HG02840 (cell line): ENCODE results near the gene CLSTN2.

Experiments used
- ATAC-seq: cut with Tn5 transposase; IDR thresholded peaks from one replicate; pipeline ENCODE4 v1.9.1; 2021; ENCODE audit warnings: mild to moderate bottlenecking, moderate library complexity, moderate number of reproducible peaks; ENCODE audit not compliant: unreplicated experiment, low FRiP score

The CLSTN2 gene

GRCh38 chr3:139940622-139941021 is 5.6 kb downstream of the CLSTN2 start:
- no peak for ATAC-seq

GRCh38 chr3:139941580-139941979 is 6.6 kb downstream of the CLSTN2 start:
- ATAC-seq, result no peak

GRCh38 chr3:139944256-139944910 is 9.4 kb downstream of the CLSTN2 start:
- no peak for ATAC-seq

- ATAC-seq, result no peak
Measured at GRCh38 chr3:139945386-139945785, 10.4 kb downstream of the CLSTN2 start.

- ATAC-seq, result no peak
Measured at GRCh38 chr3:139945942-139946341, 11.0 kb downstream of the CLSTN2 start.

- no peak for ATAC-seq
Measured at GRCh38 chr3:139948467-139948866, 13.5 kb downstream of the CLSTN2 start.

GRCh38 chr3:139948898-139949297 is 13.9 kb downstream of the CLSTN2 start:
- ATAC-seq, result no peak

- ATAC-seq, result no peak
Measured at GRCh38 chr3:139953131-139953910, 18.3 kb downstream of the CLSTN2 start.

- ATAC-seq, result no peak
Measured at GRCh38 chr3:139954146-139954860, 19.3 kb downstream of the CLSTN2 start.

- ATAC-seq, result no peak
Measured at GRCh38 chr3:139957844-139958243, 22.9 kb downstream of the CLSTN2 start.

- ATAC-seq, result no peak
Measured at GRCh38 chr3:139969386-139969785, 34.4 kb downstream of the CLSTN2 start.

GRCh38 chr3:139970526-139970925 is 35.5 kb downstream of the CLSTN2 start:
- no peak for ATAC-seq

GRCh38 chr3:139974809-139975425 is 39.9 kb downstream of the CLSTN2 start:
- ATAC-seq, result no peak

- no peak for ATAC-seq
Measured at GRCh38 chr3:139975594-139976365, 40.8 kb downstream of the CLSTN2 start.

- ATAC-seq, result no peak
Measured at GRCh38 chr3:139978966-139979365, 44.0 kb downstream of the CLSTN2 start.

- no peak for ATAC-seq
Measured at GRCh38 chr3:139979991-139980390, 45.0 kb downstream of the CLSTN2 start.

- no peak for ATAC-seq
Measured at GRCh38 chr3:139982404-139982803, 47.4 kb downstream of the CLSTN2 start.

- ATAC-seq, result no peak
Measured at GRCh38 chr3:139985576-139985975, 50.6 kb downstream of the CLSTN2 start.

- no peak for ATAC-seq
Measured at GRCh38 chr3:139987908-139988307, 52.9 kb downstream of the CLSTN2 start.

- ATAC-seq, result no peak
Measured at GRCh38 chr3:139988472-139989156, 53.6 kb downstream of the CLSTN2 start.
